Measurements from ENCODE around the gene OSBPL6.
"Not testable (repeated sequence)": the region's sequence is repeated elsewhere in the genome, so short reads cannot be mapped to it uniquely, and the experiment has no call there.

The OSBPL6 gene

DNA sequence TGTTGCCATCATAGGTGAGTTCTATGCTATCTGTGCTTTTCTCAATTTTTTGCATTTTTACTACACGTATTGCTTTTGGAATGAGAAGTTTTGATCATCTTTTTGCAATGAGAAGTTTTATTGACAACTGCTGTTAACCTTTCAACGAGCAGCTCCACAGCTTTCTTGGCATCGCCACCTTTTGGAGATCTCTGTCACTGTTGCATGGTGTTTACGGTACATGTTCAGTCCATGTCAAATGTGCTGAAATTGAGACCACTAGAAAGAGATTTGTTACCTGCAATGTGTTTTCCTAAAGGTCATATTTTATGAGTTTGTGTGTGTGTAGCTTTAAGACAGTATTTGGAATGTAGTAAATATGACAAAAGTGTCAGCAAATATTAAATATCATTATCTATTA, 120.8 kb downstream of the OSBPL6 start:
- no peak for DNase-seq

DNA sequence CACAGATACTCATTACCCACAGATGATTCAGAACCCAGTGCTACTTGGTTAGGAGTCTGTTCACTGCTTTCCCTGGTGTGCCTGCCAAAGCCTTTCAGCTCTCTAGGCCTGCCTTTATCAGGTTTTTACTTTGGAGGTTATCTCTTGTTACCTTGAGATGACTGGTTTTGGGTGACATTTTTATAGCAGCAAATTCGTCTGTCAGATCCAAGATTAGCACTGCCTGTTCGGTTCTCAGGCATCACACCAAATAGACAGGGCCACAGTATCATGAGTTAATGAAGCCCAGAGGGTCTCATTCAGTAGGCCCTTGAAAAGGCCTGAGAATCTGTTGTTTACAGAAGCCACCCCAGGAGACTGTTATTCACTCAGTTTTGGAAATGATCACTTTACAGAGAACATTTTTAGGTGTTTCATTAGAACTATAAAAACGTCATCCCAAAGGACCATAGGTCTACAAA, 121.2 kb downstream of the OSBPL6 start:
- no peak for DNase-seq

DNA sequence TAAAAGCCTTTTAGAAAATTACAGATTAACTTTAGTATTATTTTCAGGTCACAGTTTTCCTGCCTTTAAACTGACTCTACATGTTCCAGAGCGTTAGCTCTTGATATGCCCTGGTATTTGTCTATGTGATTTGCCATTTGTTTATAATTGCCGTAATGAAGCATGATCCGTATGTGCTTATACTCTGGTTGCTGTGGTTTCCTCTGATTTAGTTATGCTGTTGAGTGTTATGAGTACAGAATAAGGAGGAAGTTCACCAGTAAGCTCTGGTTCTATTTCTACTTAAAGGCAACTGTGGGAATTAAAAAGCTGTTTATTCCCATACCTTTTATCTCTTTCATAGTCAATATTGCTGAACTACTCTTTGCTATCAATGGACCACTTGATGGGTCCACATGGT, 123.5 kb downstream of the OSBPL6 start:
- no peak for DNase-seq

GRCh38 chr2:178320011-178320585, 125.8 kb downstream of the OSBPL6 start:
- DNase-seq, result no peak

GRCh38 chr2:178322068-178322467, 127.8 kb downstream of the OSBPL6 start:
- no peak for DNase-seq

DNA sequence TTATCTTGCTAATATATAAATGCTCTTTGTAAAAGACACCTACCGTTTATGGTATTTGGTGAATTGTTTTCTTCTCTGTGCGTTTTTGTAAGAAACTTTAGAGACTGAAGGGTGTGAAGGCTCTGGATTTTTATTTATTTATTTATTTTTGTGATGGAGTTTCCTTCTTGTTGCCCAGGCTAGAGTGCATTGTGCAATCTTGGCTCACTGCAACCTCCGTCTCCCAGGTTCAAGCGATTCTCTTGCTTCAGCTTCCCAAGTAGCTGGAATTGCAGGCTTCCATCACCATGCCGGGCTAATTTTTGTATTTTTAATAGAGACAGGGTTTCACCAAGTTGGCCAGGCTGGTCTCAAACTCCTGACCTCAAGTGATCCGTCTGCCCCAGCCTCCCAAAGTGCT, 129.0 kb downstream of the OSBPL6 start:
- DNase-seq, result not testable (repeated sequence)

DNA sequence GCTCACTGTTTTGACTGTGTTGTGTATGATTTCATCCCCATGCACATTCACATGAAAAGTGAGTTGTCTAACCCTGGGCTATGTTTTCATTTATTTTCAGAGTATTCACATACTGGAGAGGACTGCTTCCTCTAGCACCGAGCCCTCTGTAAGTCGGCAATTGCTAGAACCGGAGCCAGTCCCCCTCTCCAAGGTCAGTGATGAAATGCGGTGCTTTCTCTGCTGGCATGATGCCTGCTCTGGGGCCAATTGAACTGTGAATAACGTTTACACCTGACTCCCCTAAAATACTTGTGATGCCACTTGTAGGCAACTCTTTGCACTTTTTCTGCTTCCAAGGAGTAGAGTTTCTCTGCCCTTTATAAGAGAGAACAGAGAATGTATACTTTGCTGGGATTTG, 129.8 kb downstream of the OSBPL6 start:
- peak; percentile 12 for DNase-seq

DNA sequence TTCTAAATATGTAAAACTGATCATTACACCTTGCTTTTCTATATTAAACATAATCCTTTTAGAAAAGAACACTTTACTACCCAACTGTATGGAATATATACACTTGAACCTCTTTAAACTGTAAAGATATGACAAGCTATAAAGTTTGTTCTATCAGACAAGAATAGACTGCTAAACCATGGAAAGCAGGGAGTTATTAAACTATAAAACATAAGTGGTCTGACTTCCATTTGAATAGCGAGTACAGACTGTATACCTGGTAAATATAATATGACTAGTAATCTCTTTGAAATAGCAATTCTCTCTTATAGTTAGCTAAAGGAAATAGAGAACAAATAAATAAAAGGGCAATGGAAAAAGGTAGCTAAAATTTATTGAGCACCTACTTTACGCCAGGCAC, 131.0 kb downstream of the OSBPL6 start:
- DNase-seq, result no peak

DNA sequence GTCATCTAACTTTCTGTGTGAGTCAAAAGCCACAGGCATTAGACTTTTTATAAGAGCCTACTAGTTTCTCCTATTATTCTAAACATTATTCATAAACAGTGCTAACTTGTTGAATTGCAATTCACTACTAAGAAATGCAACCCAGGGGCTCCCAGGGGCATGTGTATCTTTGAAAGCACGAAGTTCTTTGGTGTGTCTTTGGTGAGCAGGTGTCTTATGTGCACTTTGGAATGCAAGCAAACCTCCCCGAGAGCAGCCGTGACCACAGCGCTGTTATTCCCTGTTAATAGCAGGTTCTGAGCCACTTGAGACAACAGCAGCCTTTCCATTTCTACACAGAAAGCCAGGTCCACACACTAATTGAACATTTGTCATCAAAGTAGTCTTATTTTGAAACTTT, 133.2 kb downstream of the OSBPL6 start:
- no peak for DNase-seq

GRCh38 chr2:178328037-178328436, 133.7 kb downstream of the OSBPL6 start:
- no peak for DNase-seq

GRCh38 chr2:178330175-178331017, 136.1 kb downstream of the OSBPL6 start:
- no peak for DNase-seq

DNA sequence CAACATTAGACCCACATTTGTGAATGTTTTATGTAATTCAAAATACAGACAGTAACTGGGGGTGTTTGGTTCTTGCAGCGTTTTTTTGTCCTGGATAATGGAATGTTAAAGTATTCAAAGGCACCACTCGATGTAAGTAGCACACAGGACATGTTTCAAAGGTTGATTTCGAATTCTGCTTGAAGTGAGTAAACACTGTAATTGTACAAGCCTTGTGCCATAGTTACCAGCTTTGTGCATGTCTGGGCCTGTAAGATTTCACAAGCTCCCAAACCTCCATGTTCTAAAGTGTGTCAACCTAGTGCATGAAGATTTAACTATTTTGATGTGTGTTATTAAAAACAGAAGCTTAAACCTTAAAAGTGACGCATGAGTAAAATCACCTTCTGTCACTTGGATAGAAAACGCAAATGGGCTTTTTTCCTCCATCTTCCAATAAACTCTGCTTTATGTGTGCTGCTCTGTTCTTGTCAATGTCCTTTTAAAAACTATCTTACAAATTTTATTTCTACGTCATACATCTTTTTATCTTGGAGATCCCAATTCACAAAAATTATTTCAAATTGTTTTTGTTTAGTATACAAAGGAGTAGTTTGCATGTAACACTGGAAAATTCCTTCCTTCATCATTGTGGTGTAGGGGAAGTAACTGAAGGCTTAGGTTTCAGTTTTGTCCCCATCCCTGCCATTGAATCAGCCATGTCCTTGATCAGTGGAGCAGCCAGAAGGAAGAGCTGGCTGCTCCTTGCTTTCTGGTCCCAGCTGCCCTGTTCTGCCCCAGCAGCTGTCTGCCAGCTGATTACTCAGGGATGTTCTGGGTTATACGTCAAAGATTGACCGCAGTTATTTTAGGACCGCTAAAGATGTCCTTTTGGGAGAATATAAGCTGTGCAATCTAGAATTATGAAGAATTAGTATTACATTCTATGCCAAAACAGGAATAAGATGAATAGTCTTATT, 137.4 kb downstream of the OSBPL6 start:
- DNase-seq, result peak; percentile 60

- DNase-seq, result peak; percentile 71
Measured at GRCh38 chr2:178333851-178334250, 139.5 kb downstream of the OSBPL6 start.

DNA sequence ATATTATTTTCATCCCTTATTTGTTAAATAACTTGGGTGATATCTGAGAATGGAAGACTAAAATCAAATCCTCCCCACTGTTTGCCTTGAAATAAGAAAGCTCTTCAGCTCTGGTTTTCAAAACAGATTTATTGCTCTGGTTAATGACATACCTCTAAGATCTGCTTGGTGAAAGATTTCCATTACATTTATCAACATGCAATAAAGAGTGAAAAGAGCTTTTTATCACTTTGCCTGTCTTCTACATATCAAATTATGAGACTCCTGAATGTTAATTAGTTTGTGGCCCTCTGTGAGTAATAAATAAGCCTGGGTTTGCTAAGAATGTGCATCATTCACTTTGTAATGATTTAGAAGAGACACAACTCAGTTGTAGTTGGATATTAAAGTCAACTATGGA, 140.9 kb downstream of the OSBPL6 start:
- no peak for DNase-seq

GRCh38 chr2:178344121-178344520, 149.8 kb downstream of the OSBPL6 start:
- DNase-seq, result no peak

DNA sequence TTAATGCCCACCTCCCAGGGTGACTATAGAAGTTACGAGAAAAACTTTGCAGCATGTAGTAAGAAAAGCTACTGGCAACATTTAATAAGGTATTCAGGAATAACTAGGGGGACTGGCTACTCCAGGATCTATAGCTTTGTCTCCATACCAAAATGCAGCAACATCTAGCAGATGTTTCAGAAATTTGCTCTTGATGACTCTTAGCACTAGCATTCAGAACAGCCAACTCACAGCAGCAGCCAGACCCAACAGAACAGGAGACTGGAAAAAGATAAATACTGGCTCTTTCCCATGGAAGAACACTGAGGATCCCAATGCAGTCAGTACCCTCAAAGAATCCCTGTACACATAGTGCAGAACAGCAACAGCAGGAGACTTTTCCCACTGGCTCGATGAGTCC, 151.6 kb downstream of the OSBPL6 start:
- no peak for DNase-seq

DNA sequence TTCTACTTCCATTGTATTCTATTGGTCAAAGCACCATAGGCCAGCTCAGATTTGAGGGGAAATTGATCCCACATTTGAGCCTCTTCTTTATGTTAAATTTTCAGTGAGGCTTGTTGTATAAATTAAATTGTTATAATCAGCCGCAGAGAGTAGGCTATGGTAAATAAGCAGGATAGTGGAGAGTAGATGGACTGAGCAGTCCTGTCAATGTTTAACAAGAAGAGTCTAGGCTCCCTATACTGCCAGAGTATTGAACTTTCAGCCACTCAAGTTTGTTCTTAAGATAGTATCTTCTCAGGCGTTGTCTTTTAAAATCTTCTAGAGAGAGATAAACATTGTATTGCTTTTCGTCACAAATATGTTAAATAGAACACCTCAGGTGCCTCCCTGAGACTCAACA, 155.7 kb downstream of the OSBPL6 start:
- no peak for DNase-seq

DNA sequence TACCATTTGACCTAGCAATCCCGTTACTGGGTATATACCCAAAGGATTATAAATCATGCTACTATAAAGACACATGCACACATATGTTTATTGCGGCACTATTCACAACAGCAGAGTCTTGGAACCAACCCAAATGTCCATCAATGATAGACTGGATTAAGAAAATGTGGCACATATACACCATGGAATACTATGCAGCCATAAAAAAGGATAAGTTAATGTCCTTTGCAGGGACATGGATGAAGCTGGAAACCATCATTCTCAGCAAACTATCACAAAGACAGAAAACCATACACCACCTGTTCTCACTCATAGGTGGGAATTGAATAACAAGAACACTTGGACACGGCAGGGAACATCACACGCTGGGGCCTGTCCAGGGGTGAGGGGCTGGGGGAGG, 163.4 kb downstream of the OSBPL6 start:
- not testable (repeated sequence) for DNase-seq

GRCh38 chr2:178359192-178359912, 165.0 kb downstream of the OSBPL6 start:
- DNase-seq, result no peak

DNA sequence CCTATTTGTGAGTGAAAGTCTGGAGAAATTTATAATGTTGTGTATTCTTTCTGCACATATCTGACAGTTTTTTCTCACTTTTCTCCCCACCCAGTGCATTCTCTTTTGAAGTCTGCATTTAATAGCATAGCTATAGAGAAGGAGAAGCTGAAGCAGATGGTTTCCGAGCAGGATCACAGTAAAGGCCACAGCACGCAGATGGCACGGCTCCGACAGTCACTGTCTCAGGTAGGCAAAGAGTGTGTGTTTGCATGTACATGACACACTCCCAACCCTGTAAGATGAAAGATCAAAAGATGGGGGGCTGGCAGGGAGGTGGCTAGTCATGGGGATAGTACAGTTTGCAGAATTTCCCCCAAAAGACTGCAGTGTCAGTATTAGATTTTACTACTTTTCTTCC, 167.3 kb downstream of the OSBPL6 start:
- no peak for DNase-seq

DNA sequence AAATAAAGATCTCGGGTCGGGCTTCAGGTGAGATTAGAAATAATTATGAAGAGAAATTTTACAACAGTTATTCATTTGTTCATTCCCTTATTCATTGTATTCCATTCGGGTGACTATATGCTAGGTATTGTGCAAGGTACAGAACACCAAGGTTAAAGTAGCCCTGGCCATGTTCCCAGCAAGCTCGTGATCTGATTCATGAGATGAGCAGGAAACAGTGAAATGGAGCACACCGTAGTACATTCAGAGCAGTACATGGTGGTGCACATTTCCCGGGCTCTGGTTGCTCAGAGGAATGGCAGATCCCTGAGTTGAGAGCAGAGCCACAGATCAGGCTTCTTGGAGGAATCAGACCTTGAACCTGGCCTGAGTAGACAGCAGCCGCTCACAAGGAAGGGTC, 168.9 kb downstream of the OSBPL6 start:
- DNase-seq, result no peak

DNA sequence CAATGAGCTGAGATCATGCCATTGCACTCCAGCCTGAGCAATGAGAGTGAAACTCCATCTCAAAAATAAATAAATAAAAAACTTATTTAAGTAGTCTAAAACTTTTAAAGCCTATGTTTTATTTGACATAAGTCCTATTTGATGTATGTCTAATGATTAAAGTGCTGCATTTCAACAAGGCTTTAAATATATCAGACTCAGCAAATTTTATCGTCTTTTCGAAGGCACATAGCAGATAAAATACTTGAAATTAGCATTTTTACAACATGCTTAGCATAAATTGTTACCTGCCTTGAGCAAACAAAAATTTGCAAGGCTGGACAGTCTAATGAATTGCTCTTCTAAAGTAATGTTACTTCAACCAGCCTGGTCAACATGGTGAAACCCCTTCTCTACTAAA, 170.8 kb downstream of the OSBPL6 start:
- DNase-seq, result no peak

- DNase-seq, result no peak
Measured at GRCh38 chr2:178366412-178366811, 172.1 kb downstream of the OSBPL6 start.
